ENCODE results near the gene NUP50.
"Not testable (repeated sequence)": the region's sequence is repeated elsewhere in the genome, so short reads cannot be mapped to it uniquely, and the experiment has no call there.

NUP50 gene

GRCh38 chr22:45159652-45160462 is 3.9 kb upstream of the NUP50 start:
- DNase-seq (ENCODE audit: low spot score) = no peak

DNA sequence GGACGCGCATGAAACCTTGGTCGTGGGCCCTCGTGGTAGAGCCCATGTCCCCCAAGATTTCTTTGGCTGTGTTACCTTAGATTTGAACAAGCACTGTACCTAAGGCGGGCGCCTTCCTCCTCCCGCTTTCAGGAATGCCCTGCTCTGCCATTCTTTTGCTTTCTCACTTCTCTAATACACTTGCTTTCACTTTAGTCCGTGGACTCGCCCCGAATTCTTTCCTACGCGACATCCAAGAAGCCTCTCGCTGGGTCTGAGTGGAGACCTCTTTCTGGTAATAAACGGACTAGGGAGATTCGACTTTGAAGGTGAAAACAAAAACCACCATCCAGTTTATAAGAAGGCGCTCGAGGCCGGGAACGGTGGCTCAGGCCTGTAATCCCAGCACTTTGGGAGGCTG is 1.2 kb upstream of the NUP50 start:
- DNase-seq (ENCODE audit: low spot score) = no peak

- DNase-seq (ENCODE audit: low spot score) = peak; percentile 41
Measured at GRCh38 chr22:45163099-45163450, 650 bp upstream of the NUP50 start.

- no peak for DNase-seq (ENCODE audit: low spot score)
Measured at GRCh38 chr22:45164270-45165088, 754 bp downstream of the NUP50 start.

DNA sequence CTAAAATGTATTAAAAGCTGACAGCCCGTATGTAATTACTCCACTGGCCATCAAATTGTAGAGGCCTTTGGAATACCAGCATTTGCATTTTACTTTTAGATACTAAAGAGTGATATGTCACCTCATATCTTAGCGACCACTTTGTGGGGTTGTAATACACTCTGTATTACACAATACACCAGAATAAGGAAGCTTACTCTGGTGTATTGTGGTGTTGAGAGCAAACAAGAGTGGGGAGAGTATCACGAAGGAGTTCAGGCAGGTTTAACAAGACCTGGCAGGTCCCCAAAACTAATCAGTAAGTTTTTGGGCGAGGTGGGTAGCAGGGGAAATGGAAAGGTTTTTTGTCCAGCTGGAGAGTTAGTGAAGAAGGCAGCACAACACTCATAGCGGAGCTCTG is 3.2 kb downstream of the NUP50 start:
- DNase-seq (ENCODE audit: low spot score) = no peak

GRCh38 chr22:45169591-45170466 is 6.1 kb downstream of the NUP50 start:
- DNase-seq (ENCODE audit: low spot score) = no peak

GRCh38 chr22:45171830-45172229 is 8.1 kb downstream of the NUP50 start:
- DNase-seq (ENCODE audit: low spot score) = no peak

GRCh38 chr22:45172881-45173585 is 9.3 kb downstream of the NUP50 start:
- DNase-seq (ENCODE audit: low spot score) = no peak

DNA sequence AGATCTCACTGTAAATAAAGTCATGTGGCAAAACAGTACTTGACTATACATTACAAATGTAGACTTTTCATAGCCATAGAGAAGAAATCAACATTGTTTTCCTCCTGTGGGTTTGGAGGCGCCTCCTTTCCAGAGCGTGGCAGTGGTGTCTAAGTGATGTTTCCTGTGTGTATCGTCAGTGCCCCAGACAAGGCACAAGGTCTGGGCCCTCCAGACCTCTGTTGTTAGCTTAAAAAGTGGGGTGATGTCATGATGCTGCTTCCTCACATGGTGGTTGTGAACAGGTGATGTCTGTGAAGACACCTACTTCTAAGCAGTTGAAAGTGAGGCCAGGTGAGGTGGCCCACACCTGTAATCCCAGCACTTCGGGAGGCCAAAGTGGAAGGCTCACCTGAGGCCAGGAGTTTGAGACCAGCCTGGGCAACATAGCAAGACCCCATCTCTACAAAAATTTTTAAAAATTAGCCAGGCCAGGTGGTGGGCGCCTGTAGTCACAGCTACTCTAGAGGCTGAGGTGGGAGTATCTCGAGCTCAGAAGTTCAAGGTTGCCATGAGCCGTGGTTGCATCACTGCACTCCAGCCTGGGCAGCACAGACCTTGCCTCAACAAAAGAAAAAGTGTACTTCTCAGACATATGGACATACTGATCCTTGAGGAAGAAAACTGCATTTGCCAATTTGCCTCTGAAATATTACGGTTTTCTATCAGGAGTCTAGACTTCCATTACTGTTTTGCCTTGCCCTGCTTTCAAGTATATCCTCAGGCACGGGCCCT is 15.7 kb downstream of the NUP50 start:
- no peak for DNase-seq (ENCODE audit: low spot score)

DNA sequence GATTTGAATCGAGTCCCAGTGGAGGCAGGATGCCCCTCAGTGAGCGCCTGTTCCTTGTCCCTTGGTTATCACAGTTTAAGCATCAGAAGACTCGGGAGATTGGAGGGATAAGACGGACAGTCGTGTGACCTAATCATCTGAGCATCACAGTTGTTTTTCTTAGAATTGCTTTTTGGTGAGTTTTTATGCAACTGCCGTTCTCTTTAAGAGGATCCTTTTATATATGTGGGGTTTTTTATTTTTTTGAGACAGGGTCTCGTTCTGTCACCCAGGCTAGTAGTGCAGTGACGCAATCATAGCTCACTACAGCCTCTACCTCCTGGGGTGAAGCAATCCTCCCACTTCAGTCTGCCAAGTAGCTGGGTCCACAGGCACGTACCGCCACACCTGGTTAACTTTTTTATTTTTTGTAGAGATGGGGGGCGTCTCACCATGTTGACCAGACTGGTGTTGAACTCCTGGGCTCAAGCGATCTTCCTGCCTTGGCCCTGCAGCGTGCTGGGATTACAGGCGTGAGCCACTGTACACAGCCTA is 16.5 kb downstream of the NUP50 start:
- no peak for DNase-seq (ENCODE audit: low spot score)

- no peak for DNase-seq (ENCODE audit: low spot score)
Measured at GRCh38 chr22:45181240-45181639, 17.5 kb downstream of the NUP50 start.

- no peak for DNase-seq (ENCODE audit: low spot score)
Measured at GRCh38 chr22:45181766-45182165, 18.0 kb downstream of the NUP50 start.

GRCh38 chr22:45183974-45184373 is 20.2 kb downstream of the NUP50 start:
- DNase-seq (ENCODE audit: low spot score) = no peak

DNA sequence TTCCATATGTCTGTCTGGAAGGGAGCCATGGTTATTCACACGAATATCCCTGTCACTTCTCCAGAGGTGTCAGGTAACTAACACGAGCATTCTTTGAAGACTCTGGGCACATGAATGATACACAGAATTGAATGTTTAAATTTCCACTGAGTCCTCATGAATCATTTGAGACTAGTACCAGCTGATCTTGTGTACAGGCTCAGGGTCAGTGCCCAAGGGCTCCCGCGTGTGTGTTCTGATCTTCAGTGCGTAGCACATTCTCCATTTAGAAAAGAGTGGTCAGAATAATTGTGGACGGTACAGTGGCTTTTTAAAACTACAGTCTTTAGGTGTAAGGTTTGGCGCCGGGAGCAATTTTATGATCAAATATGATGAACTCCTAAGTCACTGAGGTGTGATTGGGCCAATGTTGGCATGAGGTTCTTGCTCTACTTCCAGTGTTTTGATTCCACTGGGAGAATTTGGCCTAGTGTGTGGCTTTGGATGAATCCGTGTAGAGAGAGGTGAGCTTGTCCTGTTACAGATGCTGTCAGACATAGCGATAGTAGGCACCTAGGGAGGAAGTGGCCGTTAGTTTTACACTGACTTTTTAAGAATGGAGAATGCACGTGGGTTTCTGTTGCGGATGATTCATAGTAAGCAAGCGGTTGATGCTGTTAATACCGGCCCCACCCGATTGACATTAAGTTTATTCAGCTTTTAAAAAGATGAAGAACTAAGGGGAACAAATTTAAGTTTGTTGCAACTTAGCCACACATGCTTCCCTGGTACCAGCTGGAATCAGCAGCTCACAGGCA is 22.2 kb downstream of the NUP50 start:
- no peak for DNase-seq (ENCODE audit: low spot score)

DNA sequence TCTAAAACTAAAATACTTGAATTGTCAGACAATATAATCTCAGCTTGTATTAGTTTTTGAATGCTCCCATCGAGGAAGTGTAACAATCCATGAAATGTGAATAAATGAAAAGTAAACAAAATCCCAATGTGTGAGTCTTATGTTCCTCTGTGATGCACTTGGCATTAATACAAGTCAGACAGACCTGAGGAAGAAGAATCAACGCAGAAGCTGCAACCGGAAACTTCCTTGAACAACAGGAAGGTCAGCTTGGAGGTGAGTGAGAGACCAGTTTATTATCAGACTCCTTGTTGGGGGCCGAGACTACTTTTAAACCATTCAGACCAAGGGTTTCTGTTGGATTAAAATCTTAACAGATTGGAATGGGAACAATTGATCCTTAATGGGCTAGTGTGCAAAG is 24.2 kb downstream of the NUP50 start:
- DNase-seq (ENCODE audit: low spot score) = no peak

GRCh38 chr22:45188779-45189178 is 25.1 kb downstream of the NUP50 start:
- no peak for DNase-seq (ENCODE audit: low spot score)

DNA sequence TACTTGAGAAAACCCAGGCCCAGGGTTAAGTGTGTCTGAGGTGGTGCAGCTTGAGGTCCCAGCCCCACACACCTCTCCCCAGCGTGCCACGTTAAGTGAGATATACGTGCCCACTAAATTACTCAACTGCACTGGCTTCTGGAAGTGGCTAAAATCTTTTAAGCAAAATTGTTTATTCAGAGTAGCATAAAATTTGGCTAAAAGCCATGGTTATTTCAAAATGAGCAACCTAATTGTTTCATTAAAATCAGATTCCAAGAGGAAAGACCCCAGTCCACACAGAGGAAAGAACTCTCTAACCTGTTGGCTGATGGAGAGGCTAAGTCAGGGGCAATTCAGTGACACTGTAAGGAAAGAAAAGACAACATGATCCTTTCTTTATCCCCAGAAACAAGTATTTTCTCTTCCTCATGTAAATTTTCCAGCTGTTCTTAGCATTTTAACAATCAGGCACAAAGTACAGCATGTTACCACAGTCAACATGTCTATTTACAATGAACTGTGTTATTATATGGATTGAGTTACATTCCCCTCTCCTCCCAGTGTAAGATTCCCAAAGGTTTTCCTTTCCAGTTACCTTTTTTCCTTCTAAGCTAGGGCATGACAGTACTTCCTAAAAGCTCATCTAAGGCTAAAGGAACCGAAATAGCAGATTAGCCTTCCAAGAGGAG is 26.6 kb downstream of the NUP50 start:
- no peak for DNase-seq (ENCODE audit: low spot score)

DNA sequence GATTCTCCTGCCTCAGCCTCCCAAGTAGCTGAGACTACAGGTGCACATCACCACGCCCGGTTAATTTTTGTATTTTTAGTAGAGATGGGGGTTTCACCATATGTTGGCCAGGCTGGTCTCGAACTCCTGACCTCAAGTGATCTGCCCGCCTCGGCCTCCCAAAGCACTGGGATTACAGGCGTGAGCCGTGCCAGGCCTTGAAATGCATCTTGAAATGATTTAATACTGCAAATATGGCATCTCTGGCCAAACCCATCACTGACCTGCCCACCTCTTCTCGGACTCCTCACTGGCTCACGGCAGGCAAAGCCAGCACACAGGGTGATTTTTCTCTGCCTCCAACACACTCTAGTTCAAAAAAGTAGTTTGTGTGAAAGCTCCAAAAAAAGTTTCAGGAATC is 28.0 kb downstream of the NUP50 start:
- not testable (repeated sequence) for DNase-seq (ENCODE audit: low spot score)

DNA sequence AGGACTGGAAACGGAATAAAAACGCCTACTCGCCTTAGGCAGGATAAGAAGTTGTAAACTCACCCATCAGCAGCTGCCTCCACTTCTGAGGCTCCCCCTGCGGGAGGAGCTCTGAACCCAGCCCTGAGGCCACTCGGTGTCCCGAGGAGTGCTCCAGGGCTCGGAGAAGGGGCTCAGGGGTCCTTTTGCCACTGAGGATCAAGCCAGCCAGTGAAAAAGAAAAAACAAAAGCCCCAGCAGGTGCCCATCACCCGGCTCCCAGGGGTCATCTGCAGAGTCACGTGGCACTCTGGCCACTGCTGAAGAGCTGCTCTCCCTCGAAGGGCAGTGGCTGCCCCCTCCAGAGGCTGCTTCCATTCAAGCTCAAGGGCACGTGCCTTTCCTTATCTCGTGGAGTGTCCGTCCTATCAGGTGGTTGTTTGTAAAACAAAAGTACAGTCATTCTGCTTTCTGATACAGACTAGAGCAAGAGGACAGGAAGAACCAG is 29.0 kb downstream of the NUP50 start:
- DNase-seq (ENCODE audit: low spot score) = no peak

Data from SK-N-DZ (cell line).